ENCODE measurements around the gene NKX2-1. TPM values are rescaled to one million over a fixed set of nuclear protein-coding genes. Genes with fewer than 3 reads are reported as not detected.

The NKX2-1 gene
- total RNA-seq, 2 experiments from 2014 or later = not detected

DNA sequence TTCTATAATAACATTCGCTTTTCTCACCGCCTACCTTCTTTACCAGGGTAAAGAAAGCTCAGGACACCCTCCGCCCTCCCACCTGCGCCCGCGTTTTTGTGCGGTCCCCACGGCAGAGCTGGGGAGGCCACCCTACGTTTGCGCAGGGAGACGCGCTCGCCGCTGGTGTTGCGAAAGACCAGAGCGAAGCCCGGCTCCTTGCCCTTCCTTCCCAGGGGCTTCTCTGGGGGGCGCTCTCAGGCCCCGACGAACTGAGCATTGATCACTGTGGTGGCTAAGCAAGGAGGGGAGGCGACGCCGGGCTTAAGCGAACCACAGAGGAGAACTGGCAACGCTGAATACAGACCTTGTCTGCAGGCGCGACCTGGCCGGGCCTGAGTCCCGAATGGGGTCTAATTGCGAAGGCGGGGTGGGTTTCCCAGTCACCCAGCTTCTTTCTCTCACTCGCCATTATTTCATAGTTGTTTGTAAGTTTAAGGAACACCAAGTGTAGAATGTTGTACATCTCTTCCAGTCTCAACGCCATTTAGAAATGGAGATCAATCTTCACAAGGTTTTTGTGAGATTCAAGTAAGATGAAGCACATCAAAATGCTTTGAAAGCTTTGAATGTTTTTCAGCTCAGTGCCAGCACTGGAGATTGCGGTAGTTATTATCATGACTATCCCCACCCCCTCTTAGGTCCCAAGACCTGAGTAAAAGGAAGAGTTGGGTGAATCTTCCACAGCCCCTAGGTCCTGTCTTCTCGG is 1.7 kb upstream of the NKX2-1 start:
- no peak overlapping the region for H3K4me3 ChIP-seq (ENCODE audit: low read length)
- no peaks in the 10 kb centered on the region for H3K36me3 ChIP-seq (ENCODE audit: insufficient read depth, low read length)
- H3K27me3 ChIP-seq (ENCODE audit: control insufficient read depth in 1 of 2, insufficient read depth in 2 of 2, low read length in 2 of 2) = peaks cover 73 to 89% of the 10 kb centered on the region in 2 experiments
- no peaks in the 10 kb centered on the region for H3K9me3 Mint-ChIP-seq
- H3K4me1 ChIP-seq (ENCODE audit: insufficient read depth, low read length) = peaks cover 26% of the 10 kb centered on the region
- H3K9me3 ChIP-seq (ENCODE audit: control insufficient read depth in 1 of 2, insufficient read depth in 1 of 2, low read length in 2 of 2) = peaks cover 0 to 56% of the 10 kb centered on the region in 2 experiments
- ChIA-PET CTCF (no interaction called here), POLR2A (no interaction called here)
- H3K4me3 Mint-ChIP-seq = peak overlapping the region; percentile 38
- ATAC-seq (ENCODE audit: poor library complexity) = no peak
- H3K36me3 Mint-ChIP-seq (ENCODE audit: low read depth) = no peaks in the 10 kb centered on the region
- DNase-seq = no peak
- H3K27me3 Mint-ChIP-seq = peaks cover 62% of the 10 kb centered on the region
- intact Hi-C loops (cut with DNase I, micrococcal nuclease) = no loop called here
- peaks cover 13% of the 10 kb centered on the region for H3K4me1 Mint-ChIP-seq (ENCODE audit: low read depth)
- TF ChIP-seq, protein P1, sequence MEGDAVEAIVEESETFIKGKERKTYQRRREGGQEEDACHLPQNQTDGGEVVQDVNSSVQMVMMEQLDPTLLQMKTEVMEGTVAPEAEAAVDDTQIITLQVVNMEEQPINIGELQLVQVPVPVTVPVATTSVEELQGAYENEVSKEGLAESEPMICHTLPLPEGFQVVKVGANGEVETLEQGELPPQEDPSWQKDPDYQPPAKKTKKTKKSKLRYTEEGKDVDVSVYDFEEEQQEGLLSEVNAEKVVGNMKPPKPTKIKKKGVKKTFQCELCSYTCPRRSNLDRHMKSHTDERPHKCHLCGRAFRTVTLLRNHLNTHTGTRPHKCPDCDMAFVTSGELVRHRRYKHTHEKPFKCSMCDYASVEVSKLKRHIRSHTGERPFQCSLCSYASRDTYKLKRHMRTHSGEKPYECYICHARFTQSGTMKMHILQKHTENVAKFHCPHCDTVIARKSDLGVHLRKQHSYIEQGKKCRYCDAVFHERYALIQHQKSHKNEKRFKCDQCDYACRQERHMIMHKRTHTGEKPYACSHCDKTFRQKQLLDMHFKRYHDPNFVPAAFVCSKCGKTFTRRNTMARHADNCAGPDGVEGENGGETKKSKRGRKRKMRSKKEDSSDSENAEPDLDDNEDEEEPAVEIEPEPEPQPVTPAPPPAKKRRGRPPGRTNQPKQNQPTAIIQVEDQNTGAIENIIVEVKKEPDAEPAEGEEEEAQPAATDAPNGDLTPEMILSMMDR (IDR thresholded peaks at IDR 0.05) = no peak
- H3K27ac Mint-ChIP-seq = no peak overlapping the region
- H3K27ac ChIP-seq (ENCODE audit: low read depth in 1 of 2, low read length in 2 of 2) = no peak overlapping the region

DNA sequence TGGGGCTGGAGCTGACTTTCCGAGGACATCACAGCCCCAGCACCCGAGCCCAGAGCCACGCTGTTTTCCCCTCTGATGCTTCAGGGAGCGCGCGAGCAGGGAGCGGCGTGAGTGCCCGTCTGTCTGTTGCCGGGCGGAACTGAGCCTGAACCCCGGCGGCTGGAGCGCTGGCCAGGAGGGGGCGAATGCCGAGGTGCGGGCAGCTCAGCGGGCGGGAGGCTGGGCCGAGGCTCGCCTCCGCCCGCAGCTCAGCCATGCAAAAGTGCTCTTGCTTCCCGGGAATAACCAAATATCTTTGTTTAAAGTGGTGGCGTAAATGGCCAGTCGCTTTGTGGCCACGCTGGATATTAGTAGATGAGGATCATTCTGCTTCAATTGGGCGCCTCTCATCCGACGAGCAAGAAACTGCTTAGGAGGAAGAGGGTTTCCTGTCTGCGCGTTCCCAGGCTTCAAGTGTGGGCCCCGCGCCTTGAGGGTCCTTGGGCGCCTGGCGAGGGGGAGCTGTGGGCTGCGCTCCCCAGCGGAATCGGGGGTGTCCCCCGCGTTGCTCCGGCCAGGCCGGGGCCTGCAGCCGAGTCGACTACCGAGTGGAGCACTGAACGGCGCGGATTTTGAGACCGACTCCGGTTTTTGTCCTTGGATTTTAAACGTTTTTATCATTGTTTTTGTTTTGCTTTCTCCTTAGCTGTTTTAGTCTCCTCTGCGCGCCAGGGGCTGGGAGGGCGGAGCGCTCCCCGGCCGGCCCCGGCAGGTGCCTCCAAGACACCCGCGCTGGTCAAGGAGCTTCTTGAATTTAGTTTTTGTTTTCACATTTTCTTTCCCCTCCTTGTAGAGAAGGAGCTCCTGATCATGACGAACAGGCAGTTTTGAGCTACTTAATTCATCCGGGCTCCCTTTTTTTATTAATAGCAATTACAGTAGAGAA is 831 bp upstream of the NKX2-1 start:
- ATAC-seq (ENCODE audit: poor library complexity) (no peak), DNase-seq (no peak)
- Mint-ChIP-seq H3K27me3 (peaks cover 62% of the 10 kb centered on the region), H3K4me1 (ENCODE audit: low read depth) (peaks cover 13% of the 10 kb centered on the region), H3K4me3 (peak overlapping the region; percentile 63), H3K9me3 (no peaks in the 10 kb centered on the region), H3K27ac (no peak overlapping the region), H3K36me3 (ENCODE audit: low read depth) (no peaks in the 10 kb centered on the region)
- H3K4me1 ChIP-seq (ENCODE audit: insufficient read depth, low read length) = peaks cover 26% of the 10 kb centered on the region
- peaks cover 0 to 56% of the 10 kb centered on the region in 2 experiments for H3K9me3 ChIP-seq (ENCODE audit: control insufficient read depth in 1 of 2, insufficient read depth in 1 of 2, low read length in 2 of 2)
- TF ChIP-seq, protein P1 (IDR thresholded peaks at IDR 0.05) = no peak
- H3K27ac ChIP-seq (ENCODE audit: low read depth in 1 of 2, low read length in 2 of 2) = no peak overlapping the region
- ChIA-PET CTCF (no interaction called here), POLR2A (no interaction called here)
- H3K4me3 ChIP-seq (ENCODE audit: low read length) = no peak overlapping the region
- H3K27me3 ChIP-seq (ENCODE audit: control insufficient read depth in 1 of 2, insufficient read depth in 2 of 2, low read length in 2 of 2) = peaks cover 69 to 87% of the 10 kb centered on the region in 2 experiments
- H3K36me3 ChIP-seq (ENCODE audit: insufficient read depth, low read length) = no peaks in the 10 kb centered on the region
- intact Hi-C loops (cut with DNase I, micrococcal nuclease) = no loop called here

- TF ChIP-seq, protein P1 (IDR thresholded peaks at IDR 0.05) = no peak
- Histone ChIP-seq H3K9me3 (ENCODE audit: control insufficient read depth in 1 of 2, insufficient read depth in 1 of 2, low read length in 2 of 2) (peaks cover 0 to 54% of the 10 kb centered on the region in 2 experiments), H3K27ac (ENCODE audit: low read depth in 1 of 2, low read length in 2 of 2) (no peak overlapping the region), H3K4me1 (ENCODE audit: insufficient read depth, low read length) (peaks cover 22% of the 10 kb centered on the region), H3K4me3 (ENCODE audit: low read length) (no peak overlapping the region), H3K36me3 (ENCODE audit: insufficient read depth, low read length) (no peaks in the 10 kb centered on the region), H3K27me3 (ENCODE audit: control insufficient read depth in 1 of 2, insufficient read depth in 2 of 2, low read length in 2 of 2) (peaks cover 64 to 87% of the 10 kb centered on the region in 2 experiments)
- Mint-ChIP-seq H3K4me3 (peak overlapping the region; percentile 57), H3K27ac (no peak overlapping the region), H3K4me1 (ENCODE audit: low read depth) (peaks cover 13% of the 10 kb centered on the region), H3K27me3 (peaks cover 67% of the 10 kb centered on the region), H3K9me3 (no peaks in the 10 kb centered on the region), H3K36me3 (ENCODE audit: low read depth) (no peaks in the 10 kb centered on the region)
- intact Hi-C loops (cut with DNase I, micrococcal nuclease) = no loop called here
- no peak for ATAC-seq (ENCODE audit: poor library complexity)
- ChIA-PET POLR2A (no interaction called here), CTCF (no interaction called here)
- no peak for DNase-seq
Observed at GRCh38 chr14:36518586-36519430, 1.2 kb downstream of the NKX2-1 start.
